A549 treated with Mapracorat at 1 μM for 4 hours (cell line): Measurements from ENCODE around the gene POLR3K. TPM values are rescaled to one million over a fixed set of nuclear protein-coding genes. Genes with fewer than 3 reads are reported as not detected.

Experiments
- total RNA-seq: library from RNA; stranded (reverse); fragments of 200-300 nt; extraction: Qiagen RNA extraction; gene quantifications from 5 replicates; pipeline ENCODE4 v1.2.3, GENCODE V29; 2022

The POLR3K gene
- total RNA-seq: 32.4 to 39.7 TPM (median 35.7 TPM) in 5 replicates

GRCh38 chr16:53346-54236 lies at the start of gene POLR3K, which contains the start of gene SNRNP25:
POLR3K (minus strand) TSS chr16:53608; CDS start chr16:53586, 22 bp downstream.
SNRNP25 (plus strand) TSS chr16:53828; CDS start chr16:54017, 189 bp downstream.

GRCh38 chr16:77807-78443 lies 24.5 kb upstream of the POLR3K start, which contains the start of gene MPG:
MPG (plus strand) TSS chr16:78225; CDS start chr16:78310, 85 bp downstream.

GRCh38 chr16:72561-73548 lies 19.4 kb upstream of the POLR3K start, which contains the start of gene RHBDF1:
RHBDF1 (minus strand) TSS chr16:72631; CDS start chr16:65015, 7,616 bp downstream.

Other genes starting within 250 kb of the POLR3K start
- 64.7 to 76.8 TPM (median 70.2 TPM) in 5 replicates for gene SNRNP25, start 220 bp upstream of the POLR3K start, total RNA-seq
- 22.6 to 32.3 TPM (median 29.3 TPM) in 5 replicates for gene RHBDF1, start 19.0 kb upstream of the POLR3K start, total RNA-seq
- gene MPG, start 24.6 kb upstream of the POLR3K start, total RNA-seq: 55.2 to 81.0 TPM (median 72.5 TPM) in 5 replicates
- gene NPRL3, start 85.1 kb upstream of the POLR3K start, total RNA-seq: 21.0 to 29.7 TPM (median 26.8 TPM) in 5 replicates
- 0.19 TPM in 1 of 5 replicates, not detected in the others for gene HBZ, start 99.0 kb upstream of the POLR3K start, total RNA-seq
- not detected in 5 replicates for gene HBM, start 112.4 kb upstream of the POLR3K start, total RNA-seq
- 0.47 to 0.97 TPM (median 0.68 TPM) in 4 of 5 replicates, not detected in the other for gene HBA2, start 119.3 kb upstream of the POLR3K start, total RNA-seq
- gene HBA1, start 123.1 kb upstream of the POLR3K start, total RNA-seq: 0.87 to 2.8 TPM (median 1.5 TPM) in 4 of 5 replicates, not detected in the other
- gene HBQ1, start 126.9 kb upstream of the POLR3K start, total RNA-seq: 4.6 to 8.2 TPM (median 7.1 TPM) in 5 replicates
- 41.1 to 48.4 TPM (median 46.1 TPM) in 5 replicates for gene LUC7L, start 175.8 kb upstream of the POLR3K start, total RNA-seq
- gene FAM234A, start 181.2 kb upstream of the POLR3K start, total RNA-seq: 40.8 to 49.2 TPM (median 48.4 TPM) in 5 replicates
- 3.4 to 5.4 TPM (median 4.9 TPM) in 5 replicates for gene RGS11, start 222.3 kb upstream of the POLR3K start, total RNA-seq
- 2.7 to 3.4 TPM (median 3.2 TPM) in 5 replicates for gene ARHGDIG, start 227.0 kb upstream of the POLR3K start, total RNA-seq
- 0.11 to 0.65 TPM (median 0.42 TPM) in 5 replicates for gene PDIA2, start 229.6 kb upstream of the POLR3K start, total RNA-seq